D341Med (cell line): Measurements from ENCODE around the gene UIMC1.

Source experiments
- DNase-seq: peaks from one replicate; pipeline ENCODE4 v3.0.0; 2012; ENCODE audit warnings: low spot score

The UIMC1 gene

GRCh38 chr5:176870110-176870591 is 136.4 kb downstream of the UIMC1 start:
- DNase-seq = peak; percentile 68

GRCh38 chr5:176869501-176870109 is 137.0 kb downstream of the UIMC1 start:
- DNase-seq = no peak

GRCh38 chr5:176868731-176869130 is 137.8 kb downstream of the UIMC1 start:
- DNase-seq = no peak

GRCh38 chr5:176868126-176868525 is 138.5 kb downstream of the UIMC1 start:
- no peak for DNase-seq

- DNase-seq = no peak
Measured at GRCh38 chr5:176866707-176867310, 139.8 kb downstream of the UIMC1 start.

GRCh38 chr5:176865964-176866363 is 140.6 kb downstream of the UIMC1 start:
- DNase-seq = no peak

- no peak for DNase-seq
Measured at GRCh38 chr5:176864755-176865154, 141.8 kb downstream of the UIMC1 start.

GRCh38 chr5:176863765-176864098 is 142.8 kb downstream of the UIMC1 start:
- no peak for DNase-seq

GRCh38 chr5:176863041-176863764 is 143.4 kb downstream of the UIMC1 start:
- no peak for DNase-seq

GRCh38 chr5:176862330-176862995 is 144.1 kb downstream of the UIMC1 start:
- DNase-seq = no peak

GRCh38 chr5:176861276-176861675 is 145.3 kb downstream of the UIMC1 start:
- no peak for DNase-seq

- DNase-seq = no peak
Measured at GRCh38 chr5:176860381-176860780, 146.2 kb downstream of the UIMC1 start.

- DNase-seq = no peak
Measured at GRCh38 chr5:176859916-176860315, 146.7 kb downstream of the UIMC1 start.

- no peak for DNase-seq
Measured at GRCh38 chr5:176857894-176858273, 148.7 kb downstream of the UIMC1 start.

- DNase-seq = no peak
Measured at GRCh38 chr5:176857216-176857893, 149.2 kb downstream of the UIMC1 start.

- DNase-seq = no peak
Measured at GRCh38 chr5:176856746-176857145, 149.8 kb downstream of the UIMC1 start.

GRCh38 chr5:176855598-176855997 is 151.0 kb downstream of the UIMC1 start:
- DNase-seq = no peak
